ENCODE measurements around the gene OSBPL3.

GRCh38 chr7:24801883-24802282 is 178.1 kb downstream of the OSBPL3 start:
- TF ChIP-seq ZNF274 (IDR thresholded peaks at IDR 0.05; ENCODE audit: low read depth, low read length) (no peak), JUND (IDR thresholded peaks at IDR 0.05) (no peak), CTCF (IDR thresholded peaks at IDR 0.05 in 2 of 3, conservative IDR thresholded peaks at IDR 0.05 in 1 of 3; ENCODE audit: borderline replicate concordance in 1 of 3, insufficient read depth in 1 of 3, low read depth in 2 of 3, low read length in 2 of 3) (no peak), POLR2A (IDR thresholded peaks at IDR 0.05; ENCODE audit: borderline replicate concordance, extremely low read depth, insufficient read depth, insufficient read length) (no peak), EZH2 (IDR thresholded peaks at IDR 0.05) (no peak), EZH2phosphoT487 (IDR thresholded peaks at IDR 0.05; ENCODE audit: borderline replicate concordance) (no peak), REST (IDR thresholded peaks at IDR 0.05; ENCODE audit: low read depth) (no peak), SP1 (IDR thresholded peaks at IDR 0.05; ENCODE audit: low read depth) (no peak)

Data from HCT116 (cell line).